ENCODE results near the gene NOVA2.

The NOVA2 gene

GRCh38 chr19:45975306-45976070 is 1.8 kb upstream of the NOVA2 start:
- Histone ChIP-seq H3K4me1 (ENCODE audit: insufficient read depth, low read length) (no peaks in the 10 kb centered on the region), H3K9ac (ENCODE audit: low read depth, low read length) (no peak overlapping the region), H3K36me3 (ENCODE audit: insufficient read depth, low read length) (no peaks in the 10 kb centered on the region), H3K9me3 (ENCODE audit: insufficient read depth, low read length, severe bottlenecking) (no peaks in the 10 kb centered on the region), H3K4me2 (ENCODE audit: insufficient read depth, low read length) (no peak overlapping the region), H3K27me3 (ENCODE audit: insufficient read depth, low read length, poor library complexity) (peaks cover 13% of the 10 kb centered on the region), H3K4me3 (ENCODE audit: low read depth in 1 of 2, low read length in 2 of 2) (no peak overlapping the region), H4K20me1 (ENCODE audit: insufficient read depth, low read length) (peaks cover 5% of the 10 kb centered on the region; the same call in 1 of the 2 replicates), H3K79me2 (ENCODE audit: insufficient read depth, low read length) (no peaks in the 10 kb centered on the region), H3K27ac (ENCODE audit: low read length) (no peak overlapping the region), H2AFZ (ENCODE audit: low read depth, low read length) (no peak overlapping the region)
- ATAC-seq (ENCODE audit: insufficient read depth, low read depth) (no peak), DNase-seq (no peak)
- no peak for TF ChIP-seq EZH2 (IDR thresholded peaks at IDR 0.05; ENCODE audit: borderline replicate concordance, low read depth, low read length, severe bottlenecking)

- Histone ChIP-seq H3K9ac (ENCODE audit: low read depth, low read length) (no peak overlapping the region), H3K4me1 (ENCODE audit: insufficient read depth, low read length) (no peaks in the 10 kb centered on the region), H2AFZ (ENCODE audit: low read depth, low read length) (no peak overlapping the region), H3K79me2 (ENCODE audit: insufficient read depth, low read length) (no peaks in the 10 kb centered on the region), H3K36me3 (ENCODE audit: insufficient read depth, low read length) (no peaks in the 10 kb centered on the region), H3K4me2 (ENCODE audit: insufficient read depth, low read length) (no peak overlapping the region), H4K20me1 (ENCODE audit: insufficient read depth, low read length) (peaks cover 5% of the 10 kb centered on the region; the same call in 1 of the 2 replicates), H3K27me3 (ENCODE audit: insufficient read depth, low read length, poor library complexity) (peaks cover 13% of the 10 kb centered on the region), H3K27ac (ENCODE audit: low read length) (no peak overlapping the region), H3K4me3 (ENCODE audit: low read depth in 1 of 2, low read length in 2 of 2) (no peak overlapping the region), H3K9me3 (ENCODE audit: insufficient read depth, low read length, severe bottlenecking) (no peaks in the 10 kb centered on the region)
- no peak for TF ChIP-seq CTCF (IDR thresholded peaks at IDR 0.05; ENCODE audit: borderline replicate concordance, extremely low read depth, low read length, poor library complexity, severe bottlenecking)
- TF ChIP-seq EZH2 (IDR thresholded peaks at IDR 0.05; ENCODE audit: borderline replicate concordance, low read depth, low read length, severe bottlenecking) = no peak
- DNase-seq = no peak
- ATAC-seq (ENCODE audit: insufficient read depth, low read depth) = no peak
These were observed 621 bp downstream of the NOVA2 start for GRCh38 chr19:45972947-45973540.

- H3K4me2 ChIP-seq (ENCODE audit: insufficient read depth, low read length) = no peak overlapping the region
- H3K9me3 ChIP-seq (ENCODE audit: insufficient read depth, low read length, severe bottlenecking) = no peaks in the 10 kb centered on the region
- DNase-seq (no peak), ATAC-seq (ENCODE audit: insufficient read depth, low read depth) (no peak)
- H4K20me1 ChIP-seq (ENCODE audit: insufficient read depth, low read length) = peaks cover 5% of the 10 kb centered on the region; the same call in 1 of the 2 replicates
- no peaks in the 10 kb centered on the region for H3K4me1 ChIP-seq (ENCODE audit: insufficient read depth, low read length)
- no peaks in the 10 kb centered on the region for H3K36me3 ChIP-seq (ENCODE audit: insufficient read depth, low read length)
- no peak overlapping the region for H3K27ac ChIP-seq (ENCODE audit: low read length)
- peaks cover 13% of the 10 kb centered on the region for H3K27me3 ChIP-seq (ENCODE audit: insufficient read depth, low read length, poor library complexity)
- TF ChIP-seq CTCF (IDR thresholded peaks at IDR 0.05; ENCODE audit: borderline replicate concordance, extremely low read depth, low read length, poor library complexity, severe bottlenecking) (no peak), EZH2 (IDR thresholded peaks at IDR 0.05; ENCODE audit: borderline replicate concordance, low read depth, low read length, severe bottlenecking) (no peak)
- H3K79me2 ChIP-seq (ENCODE audit: insufficient read depth, low read length) = no peaks in the 10 kb centered on the region
- H3K4me3 ChIP-seq (ENCODE audit: low read depth in 1 of 2, low read length in 2 of 2) = no peak overlapping the region
- no peak overlapping the region for H2AFZ ChIP-seq (ENCODE audit: low read depth, low read length)
- no peak overlapping the region for H3K9ac ChIP-seq (ENCODE audit: low read depth, low read length)
These were observed 1.4 kb downstream of the NOVA2 start for GRCh38 chr19:45972081-45972946.

All from DND-41 (cell line).